HepG2 (cell line): ENCODE measurements around the gene DOK7. TPM values are rescaled to one million over a fixed set of nuclear protein-coding genes. Genes with fewer than 3 reads are reported as not detected.

ENCODE experiments used
- ATAC-seq: fragments of 200-7000 bp; cut with Tn5 transposase; 3 replicates; pipeline ENCODE4 v1.9.1; 2020; ENCODE audit warnings: mild to moderate bottlenecking, moderate library complexity
- BruUV-seq: library from RNA; stranded (reverse); fragments of 400-500 nt; replicated peaks from 2 replicates; lab custom pipeline; 2021; lab: Mats Ljungman, UMichigan
- CTCF ChIA-PET: fragments of 300-600 bp; formaldehyde crosslinking; extraction: SDS; loops from one replicate; lab custom pipeline; 2021; ENCODE audit warnings: low total read pairs, inconsistent platforms, low intra/inter-chr PET ratio; lab: Yijun Ruan, JAX
- POLR2A ChIA-PET: fragments of 350-600 bp; sonication (Branson Sonifier 250); formaldehyde crosslinking; loops from one replicate; lab custom pipeline; 2020; ENCODE audit warnings: antibody characterized with exemption, inconsistent platforms; lab: Yijun Ruan, JAX
- DNase-seq: peaks from one replicate; pipeline ENCODE4 v3.0.0-alpha.2; 2015; ENCODE audit warnings: low spot score
- FAIRE-seq: peaks from 3 replicates; lab custom pipeline; 2011; peaks lifted over from hg19 to GRCh38; lab: Jason Lieb, UNC
- H2AFZ ChIP-seq: one replicate; pipeline ENCODE4 v1.6.1; 2011; ENCODE audit warnings: low read length, inconsistent platforms
- H3K27ac ChIP-seq: fragments of 300-600 bp; 3 replicates; pipeline ENCODE4 v1.8.0; 2011; ENCODE audit warnings: mixed run types, mild to moderate bottlenecking, mixed read lengths, low read length, inconsistent platforms; ENCODE audit not compliant: insufficient read depth; ENCODE audit errors: extremely low read length
- H3K27me3 ChIP-seq, 2 experiments: fragments of 200-600 bp in 1 of 2; 2 replicates in 1 of 2; 3 replicates in 1 of 2; pipeline versions ENCODE4 v1.6.0 to v1.8.0; 2011; ENCODE audit warnings: low read length in 2 of 2, mild to moderate bottlenecking in 2 of 2, moderate library complexity in 2 of 2, inconsistent platforms in 1 of 2; ENCODE audit not compliant: insufficient read depth in 2 of 2, control insufficient read depth in 1 of 2
- H3K36me3 ChIP-seq, 2 experiments: fragments of 200-600 bp in 1 of 2; replicated peaks in 1 of 2; 2 replicates in 1 of 2; 3 replicates in 1 of 2; pipeline versions ENCODE4 v1.5.1 to v1.8.0; 2011; ENCODE audit warnings: low read length in 2 of 2, inconsistent platforms in 1 of 2; ENCODE audit not compliant: insufficient read depth in 2 of 2, control insufficient read depth in 1 of 2
- H3K4me1 ChIP-seq: 2 replicates; pipeline ENCODE4 v1.5.1; 2012; ENCODE audit warnings: low read length, inconsistent platforms; ENCODE audit not compliant: insufficient read depth
- H3K4me2 ChIP-seq: 2 replicates; pipeline ENCODE4 v1.6.0; 2011; ENCODE audit warnings: low read depth, low read length, inconsistent platforms
- H3K4me3 ChIP-seq, 3 experiments: fragments of 200-600 bp in 1 of 3; sonication (generic), shearing (Covaris generic) in 1 of 3; replicated peaks in 1 of 3; 2 replicates each; pipeline ENCODE4 v1.5.1; 2011 to 2016; ENCODE audit warnings: low read length in 3 of 3, inconsistent platforms in 2 of 3, low read depth in 2 of 3, mild to moderate bottlenecking in 2 of 3, control low read depth in 1 of 3, mixed read lengths in 1 of 3; ENCODE audit not compliant: insufficient read depth in 1 of 3
- H3K79me2 ChIP-seq: one replicate; pipeline ENCODE4 v1.6.1; 2011; ENCODE audit warnings: low read length, inconsistent platforms; ENCODE audit not compliant: insufficient read depth
- H3K9ac ChIP-seq: 2 replicates; pipeline ENCODE4 v1.6.0; 2011; ENCODE audit warnings: mild to moderate bottlenecking, low read depth, low read length, inconsistent platforms; ENCODE audit not compliant: insufficient read depth
- H3K9me3 ChIP-seq: 2 replicates; pipeline ENCODE4 v1.5.1; 2012; ENCODE audit warnings: mild to moderate bottlenecking, low read length
- H4K20me1 ChIP-seq: 2 replicates; pipeline ENCODE4 v1.6.0; 2011; ENCODE audit warnings: inconsistent platforms, mild to moderate bottlenecking, low read length, moderate library complexity; ENCODE audit not compliant: insufficient read depth
- FOXP1 ChIP-seq, 2 experiments: fragments of 450-650 bp in 1 of 2; IDR thresholded peaks; 2 replicates each; pipeline ENCODE4 v1.6.1; 2017 to 2018; ENCODE audit warnings: antibody characterized with exemption in 1 of 2
- HNRNPL ChIP-seq: fragments of 200-400 bp; formaldehyde crosslinking; IDR thresholded peaks from 2 replicates; pipeline ENCODE4 v1.6.1; 2017; ENCODE audit warnings: mild to moderate bottlenecking, low read depth, low read length
- KLF16 ChIP-seq, 2 experiments: sonication (generic) in 1 of 2; formaldehyde crosslinking in 1 of 2; IDR thresholded peaks; 2 replicates each; pipeline versions ENCODE4 v1.6.1 to v1.8.0; 2016 to 2023; ENCODE audit warnings: missing genetic modification reagents in 2 of 2, missing compliant biosample characterization in 1 of 2
- NFE2 ChIP-seq: sonication (generic); formaldehyde crosslinking; IDR thresholded peaks from 2 replicates; pipeline ENCODE4 v1.4.0; 2020; ENCODE audit warnings: missing genetic modification reagents
- SIX4 ChIP-seq: sonication (generic); formaldehyde crosslinking; IDR thresholded peaks from 2 replicates; pipeline ENCODE4 v1.4.0; 2020; ENCODE audit warnings: missing genetic modification reagents
- ZNF337 ChIP-seq: sonication (generic); formaldehyde crosslinking; IDR thresholded peaks from 2 replicates; pipeline ENCODE4 v1.5.1; 2020; ENCODE audit warnings: missing genetic modification reagents, low read depth, mild to moderate bottlenecking, borderline replicate concordance
- ZNF530 ChIP-seq: sonication (generic); formaldehyde crosslinking; IDR thresholded peaks from 2 replicates; pipeline ENCODE4 v1.5.0; 2020; ENCODE audit warnings: low read depth, mild to moderate bottlenecking, missing genetic modification reagents
- whole genome bisulfite sequencing: methylation state at CpG from one replicate; pipeline ENCODE4 v1.1.6; 2017; ENCODE audit warnings: low lambda C conversion rate; 5-methylcytosine and 5-hydroxymethylcytosine counted together
- in situ Hi-C: cut with HindIII; loops from 2 replicates; pipeline ENCODE4 v1.10.0; 2017; ENCODE audit warnings: low pct_unique_long_range_greater_than_20kb; ENCODE audit not compliant: extremely low pct_ligation_motif_present
- intact Hi-C: fragments of 100-400 bp; cut with micrococcal nuclease; formaldehyde crosslinking; loops from one replicate; pipeline ENCODE4 v1.10.0; 2022; ENCODE audit not compliant: unreplicated experiment
- polyA plus RNA-seq, 8 experiments: library from polyadenylated mRNA; depleted of rRNA in 3 of 8; stranded (reverse) in 7 of 8; unstranded in 1 of 8; fragments of >200 nt; fragmentation: Illumina TruSeq in 4 of 8; extraction: Trizol in 4 of 8; gene quantifications; 2 replicates each; pipeline versions ENCODE4 v1.2.1 to v1.2.3, GENCODE V29; 2011 to 2016; ENCODE audit warnings: low read depth in 4 of 8, missing spikeins in 1 of 8, mixed read lengths in 1 of 8; ENCODE audit not compliant: insufficient read depth in 1 of 8
- total RNA-seq, 5 experiments: library from RNA; depleted of rRNA; stranded (reverse); fragments of >200 nt; fragmentation: Illumina TruSeq; extraction: Trizol; gene quantifications; 2 replicates each; pipeline ENCODE4 v1.2.3, GENCODE V29; 2016; ENCODE audit warnings: low read depth in 1 of 5
- TF ChIP-seq, protein P1 (sequence below): sonication (generic); formaldehyde crosslinking; IDR thresholded peaks from 2 replicates; pipeline ENCODE4 v1.4.0; 2020; ENCODE audit warnings: missing genetic modification reagents
- TF ChIP-seq, protein P2 (sequence below): sonication (generic); formaldehyde crosslinking; IDR thresholded peaks from 2 replicates; pipeline ENCODE4 v1.5.0; 2020; ENCODE audit warnings: mild to moderate bottlenecking, missing genetic modification reagents, moderate library complexity

DOK7 gene
- total and polyA plus RNA-seq, 2 of the 13 experiments (the other 11 are each of a cell fraction or from before 2014, with no cell fraction given) = 0.03 to 0.07 TPM

DNA sequence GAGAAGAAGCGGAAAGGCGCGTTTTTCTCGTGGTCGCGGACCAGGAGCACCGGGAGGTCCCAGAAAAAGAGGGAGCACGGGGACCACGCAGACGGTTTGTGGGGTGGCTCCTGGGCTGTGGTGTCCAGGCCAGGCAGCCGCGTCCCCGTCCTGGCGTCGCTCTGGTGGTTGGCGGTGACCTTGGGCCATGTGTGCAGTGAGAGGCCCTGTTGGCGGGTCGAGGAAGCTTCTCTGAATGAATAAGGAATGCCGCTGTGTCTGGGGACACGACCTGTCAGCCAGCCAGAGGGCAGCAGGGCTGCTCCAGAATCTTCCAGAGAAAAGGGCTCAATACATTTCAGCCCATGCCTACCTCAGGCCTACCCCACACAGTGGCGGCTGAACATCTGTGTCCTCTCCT lies 45.7 kb upstream of the DOK7 start:
- BruUV-seq = TSS peak; percentile 43

DNA sequence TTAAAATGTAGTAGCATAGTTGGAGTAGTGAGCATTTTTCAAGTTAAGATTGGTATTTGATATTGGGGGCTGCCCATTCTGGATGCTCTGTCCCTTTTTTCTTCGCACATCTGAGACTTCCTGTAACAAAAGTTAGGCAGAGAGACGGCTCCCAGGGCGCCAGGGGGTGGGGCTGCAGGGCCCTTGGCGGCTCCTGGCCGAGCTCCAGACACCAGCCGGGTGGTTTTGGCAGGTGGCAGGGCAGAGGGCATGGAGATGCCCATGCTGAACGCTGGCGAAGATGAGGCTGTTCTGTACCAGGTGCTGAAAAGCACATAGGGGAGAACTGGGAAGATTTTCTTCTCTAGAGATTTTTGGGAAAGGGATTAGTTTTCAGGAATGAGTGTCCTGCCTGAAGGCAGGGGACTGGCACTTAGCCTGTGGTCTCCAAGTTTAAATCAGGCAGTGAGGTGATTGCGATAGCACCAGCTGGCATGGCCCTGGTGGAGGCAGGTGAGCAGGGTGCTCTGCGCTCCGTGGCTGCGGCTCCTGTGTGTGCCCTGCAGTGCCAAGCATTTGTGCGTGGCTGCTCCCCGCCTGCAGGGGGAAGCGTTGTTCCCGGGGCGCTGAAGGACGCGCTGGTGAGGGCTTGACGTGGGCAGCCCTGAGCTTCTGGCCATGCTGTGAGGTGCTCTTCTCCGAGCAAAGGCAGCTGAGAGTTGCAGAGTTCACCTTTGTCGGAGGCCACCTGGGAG lies 44.9 kb upstream of the DOK7 start:
- no peaks in the 10 kb centered on the region for H3K79me2 ChIP-seq
- no peaks in the 10 kb centered on the region for H3K27me3 ChIP-seq
- in situ Hi-C loops = no loop called here
- H3K4me2 ChIP-seq = no peak overlapping the region
- CTCF ChIA-PET = no interaction called here
- H2AFZ ChIP-seq = no peak overlapping the region
- no peak overlapping the region for H3K9ac ChIP-seq
- BruUV-seq = no TSS peak
- peaks cover 12 to 54% of the 10 kb centered on the region in 2 experiments; a peak in 4 of 5 replicates for H3K36me3 ChIP-seq
- DNase-seq (no peak), FAIRE-seq (no peak), ATAC-seq (peak; percentile 57)
- WGBS = 94% methylated on average over 12 of the region's 22 CpGs
- no peaks in the 10 kb centered on the region for H4K20me1 ChIP-seq
- H3K4me1 ChIP-seq = no peaks in the 10 kb centered on the region
- H3K27ac ChIP-seq = no peak overlapping the region
- H3K4me3 ChIP-seq = no peak overlapping the region
- no peaks in the 10 kb centered on the region for H3K9me3 ChIP-seq
- POLR2A ChIA-PET = no interaction called here
- intact Hi-C loops = no loop called here
- TF ChIP-seq, protein P1, sequence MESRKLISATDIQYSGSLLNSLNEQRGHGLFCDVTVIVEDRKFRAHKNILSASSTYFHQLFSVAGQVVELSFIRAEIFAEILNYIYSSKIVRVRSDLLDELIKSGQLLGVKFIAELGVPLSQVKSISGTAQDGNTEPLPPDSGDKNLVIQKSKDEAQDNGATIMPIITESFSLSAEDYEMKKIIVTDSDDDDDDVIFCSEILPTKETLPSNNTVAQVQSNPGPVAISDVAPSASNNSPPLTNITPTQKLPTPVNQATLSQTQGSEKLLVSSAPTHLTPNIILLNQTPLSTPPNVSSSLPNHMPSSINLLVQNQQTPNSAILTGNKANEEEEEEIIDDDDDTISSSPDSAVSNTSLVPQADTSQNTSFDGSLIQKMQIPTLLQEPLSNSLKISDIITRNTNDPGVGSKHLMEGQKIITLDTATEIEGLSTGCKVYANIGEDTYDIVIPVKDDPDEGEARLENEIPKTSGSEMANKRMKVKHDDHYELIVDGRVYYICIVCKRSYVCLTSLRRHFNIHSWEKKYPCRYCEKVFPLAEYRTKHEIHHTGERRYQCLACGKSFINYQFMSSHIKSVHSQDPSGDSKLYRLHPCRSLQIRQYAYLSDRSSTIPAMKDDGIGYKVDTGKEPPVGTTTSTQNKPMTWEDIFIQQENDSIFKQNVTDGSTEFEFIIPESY = peak; percentile 95
- TF ChIP-seq HNRNPL = 0 out of 2 replicates have a peak, but pooled peaks have one; percentile 29
- TF ChIP-seq, protein P2, sequence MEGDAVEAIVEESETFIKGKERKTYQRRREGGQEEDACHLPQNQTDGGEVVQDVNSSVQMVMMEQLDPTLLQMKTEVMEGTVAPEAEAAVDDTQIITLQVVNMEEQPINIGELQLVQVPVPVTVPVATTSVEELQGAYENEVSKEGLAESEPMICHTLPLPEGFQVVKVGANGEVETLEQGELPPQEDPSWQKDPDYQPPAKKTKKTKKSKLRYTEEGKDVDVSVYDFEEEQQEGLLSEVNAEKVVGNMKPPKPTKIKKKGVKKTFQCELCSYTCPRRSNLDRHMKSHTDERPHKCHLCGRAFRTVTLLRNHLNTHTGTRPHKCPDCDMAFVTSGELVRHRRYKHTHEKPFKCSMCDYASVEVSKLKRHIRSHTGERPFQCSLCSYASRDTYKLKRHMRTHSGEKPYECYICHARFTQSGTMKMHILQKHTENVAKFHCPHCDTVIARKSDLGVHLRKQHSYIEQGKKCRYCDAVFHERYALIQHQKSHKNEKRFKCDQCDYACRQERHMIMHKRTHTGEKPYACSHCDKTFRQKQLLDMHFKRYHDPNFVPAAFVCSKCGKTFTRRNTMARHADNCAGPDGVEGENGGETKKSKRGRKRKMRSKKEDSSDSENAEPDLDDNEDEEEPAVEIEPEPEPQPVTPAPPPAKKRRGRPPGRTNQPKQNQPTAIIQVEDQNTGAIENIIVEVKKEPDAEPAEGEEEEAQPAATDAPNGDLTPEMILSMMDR (CRISPR knock-in tag) = peak; percentile 60
- TF ChIP-seq SIX4 (CRISPR knock-in tag) = no peak

More for the DNA sequence above, 45.7 kb upstream of the DOK7 start:
- over 99% methylated on average over 17 of the region's 21 CpGs for WGBS
- intact Hi-C loops = no loop called here
- Histone ChIP-seq H4K20me1 (no peaks in the 10 kb centered on the region), H3K9me3 (no peaks in the 10 kb centered on the region), H3K4me2 (no peak overlapping the region), H3K36me3 (peaks cover 10 to 47% of the 10 kb centered on the region in 2 experiments; a peak in 4 of 5 replicates), H3K4me3 (no peak overlapping the region), H3K27me3 (no peaks in the 10 kb centered on the region), H2AFZ (no peak overlapping the region), H3K4me1 (no peaks in the 10 kb centered on the region), H3K27ac (no peak overlapping the region), H3K79me2 (peaks cover 2% of the 10 kb centered on the region), H3K9ac (no peak overlapping the region)
- ATAC-seq (no peak), FAIRE-seq (no peak), DNase-seq (no peak)
- POLR2A ChIA-PET = no interaction called here
- CTCF ChIA-PET = no interaction called here
- TF ChIP-seq ZNF337 (CRISPR knock-in tag) = no peak
- no peak for TF ChIP-seq FOXP1 (IDR thresholded peaks at IDR 0.05)
- TF ChIP-seq FOXP1 (CRISPR knock-in tag; IDR thresholded peaks at IDR 0.05) = no peak
- TF ChIP-seq NFE2 (CRISPR knock-in tag) = no peak
- TF ChIP-seq KLF16 (CRISPR knock-in tag; IDR thresholded peaks at IDR 0.05) = no peak
- TF ChIP-seq, protein P1 = 0 out of 2 replicates have a peak, but pooled peaks have one; percentile 42
- no peak for TF ChIP-seq ZNF530 (CRISPR knock-in tag)
- in situ Hi-C loops = no loop called here
